8988T (cell line): Measurements from ENCODE around the gene TCFL5.

Experiments used
- DNase-seq: peaks from one replicate; pipeline ENCODE4 v3.0.0; 2011

TCFL5 gene

GRCh38 chr20:62832212-62832922 lies 29.3 kb downstream of the TCFL5 start:
- DNase-seq = no peak

- DNase-seq = no peak
These were observed 29.8 kb downstream of the TCFL5 start for GRCh38 chr20:62831854-62832211.

DNA sequence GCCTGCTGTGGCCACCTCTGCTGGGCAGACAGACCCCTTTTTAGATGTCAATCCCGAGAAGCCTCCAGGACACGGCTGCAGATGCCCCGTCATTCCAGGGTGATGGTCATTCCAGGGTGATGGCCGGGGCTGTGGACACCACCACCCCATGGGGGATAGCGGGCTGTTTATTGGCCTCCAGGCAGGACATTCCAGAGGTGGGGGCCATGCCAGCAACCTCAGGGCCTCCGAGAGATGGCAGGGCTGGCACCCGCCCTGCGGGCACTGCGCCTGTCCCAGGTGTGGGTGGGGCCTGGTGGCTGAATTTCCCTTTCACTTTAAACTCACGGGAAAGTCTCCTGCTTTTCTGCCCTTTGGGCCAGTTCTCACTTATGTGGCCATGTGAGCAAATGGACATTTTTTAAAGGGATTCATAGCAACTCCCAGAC lies 30.2 kb downstream of the TCFL5 start:
- DNase-seq = no peak

GRCh38 chr20:62830821-62831220 lies 30.8 kb downstream of the TCFL5 start:
- DNase-seq = no peak

GRCh38 chr20:62830251-62830650 lies 31.4 kb downstream of the TCFL5 start:
- DNase-seq = no peak

- DNase-seq = no peak
These were observed 32.1 kb downstream of the TCFL5 start for GRCh38 chr20:62829231-62830230.

GRCh38 chr20:62828511-62829230 lies 33.0 kb downstream of the TCFL5 start:
- no peak for DNase-seq

- no peak for DNase-seq
These were observed 33.6 kb downstream of the TCFL5 start for GRCh38 chr20:62828051-62828450.

- DNase-seq = peak; percentile 43
These were observed 34.1 kb downstream of the TCFL5 start for GRCh38 chr20:62827311-62828038.

GRCh38 chr20:62826646-62827310 lies 34.8 kb downstream of the TCFL5 start:
- DNase-seq = no peak

- DNase-seq = no peak
These were observed 35.5 kb downstream of the TCFL5 start for GRCh38 chr20:62825986-62826645.

- DNase-seq = no peak
These were observed 36.2 kb downstream of the TCFL5 start for GRCh38 chr20:62825333-62825985.

DNA sequence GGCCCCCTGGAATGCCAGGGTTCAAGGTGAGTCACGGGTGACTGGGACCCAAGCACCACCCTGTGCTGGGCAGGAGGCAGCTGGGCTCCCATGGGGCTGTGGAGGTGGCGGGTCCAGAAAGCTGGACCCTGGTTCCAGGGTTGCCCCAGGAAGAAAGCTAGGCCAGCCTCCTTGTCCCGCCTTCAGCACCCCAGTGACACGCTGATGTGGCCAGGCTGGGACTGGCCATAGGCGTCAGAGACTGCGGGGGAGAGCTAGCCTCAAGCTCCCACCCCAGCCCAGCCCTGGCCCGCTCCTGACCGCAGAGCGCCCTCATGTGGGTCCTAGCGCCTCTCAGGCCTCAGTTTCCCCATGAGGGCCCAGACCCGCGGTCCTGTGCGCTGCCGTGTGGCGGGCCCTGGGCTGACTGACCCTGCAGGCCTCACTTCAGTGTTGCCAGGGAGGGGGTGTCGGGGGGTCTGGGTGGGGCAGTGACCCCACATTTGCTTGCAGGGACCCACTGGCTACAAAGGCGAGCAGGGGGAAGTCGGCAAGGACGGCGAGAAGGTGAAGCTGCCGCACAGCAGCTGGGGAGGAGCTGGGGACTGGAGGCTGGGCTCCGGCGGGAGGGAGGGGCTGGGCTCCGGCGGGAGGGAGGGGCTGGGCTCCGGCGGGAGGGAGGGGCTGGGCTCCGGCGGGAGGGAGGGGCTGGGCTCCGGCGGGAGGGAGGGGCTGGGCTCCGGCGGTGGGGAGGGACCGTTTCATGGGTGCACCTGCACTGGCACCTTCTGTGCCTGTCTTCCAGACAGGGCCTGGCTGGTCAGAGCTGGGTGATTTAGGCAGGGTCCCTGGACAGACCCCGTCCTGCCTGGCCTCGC lies 36.9 kb downstream of the TCFL5 start:
- DNase-seq = peak; percentile 70

DNA sequence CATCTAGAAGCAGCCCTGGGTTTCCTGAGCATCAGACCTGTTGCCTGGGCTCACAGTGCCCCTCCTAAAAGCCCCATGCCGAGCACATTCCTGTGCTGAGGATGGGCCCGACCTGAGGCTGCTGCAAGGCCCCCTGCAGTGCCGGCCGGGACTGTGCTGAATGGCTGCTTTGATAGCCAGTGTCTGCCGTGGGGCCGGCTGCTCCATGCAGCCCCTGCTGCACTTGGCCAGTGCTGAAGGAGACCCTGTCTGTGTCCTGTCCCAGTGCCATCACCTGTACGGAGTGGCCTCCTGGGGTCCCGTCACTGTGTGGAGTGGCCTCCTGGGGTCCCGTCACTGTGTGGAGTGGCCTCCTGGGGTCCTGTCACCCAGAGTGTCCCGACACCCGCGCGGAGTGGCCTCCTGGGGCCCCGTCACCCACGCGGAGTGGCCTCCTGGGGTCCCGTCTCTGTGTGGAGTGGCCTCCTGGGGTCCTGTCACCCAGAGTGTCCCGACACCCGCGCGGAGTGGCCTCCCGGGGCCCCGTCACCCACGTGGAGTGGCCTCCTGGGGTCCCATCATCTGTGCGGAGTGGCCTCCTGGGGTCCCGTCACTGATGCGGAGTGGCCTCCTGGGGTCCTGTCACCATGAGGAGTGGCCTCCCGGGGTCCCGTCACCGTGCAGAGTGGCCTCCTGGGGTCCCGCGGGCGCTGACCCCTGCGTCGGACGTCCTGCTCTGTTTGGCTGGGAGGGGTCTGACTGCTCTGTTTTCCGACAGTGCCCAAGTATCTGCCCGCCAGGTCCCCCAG lies 37.7 kb downstream of the TCFL5 start:
- DNase-seq = peak; percentile 65

DNA sequence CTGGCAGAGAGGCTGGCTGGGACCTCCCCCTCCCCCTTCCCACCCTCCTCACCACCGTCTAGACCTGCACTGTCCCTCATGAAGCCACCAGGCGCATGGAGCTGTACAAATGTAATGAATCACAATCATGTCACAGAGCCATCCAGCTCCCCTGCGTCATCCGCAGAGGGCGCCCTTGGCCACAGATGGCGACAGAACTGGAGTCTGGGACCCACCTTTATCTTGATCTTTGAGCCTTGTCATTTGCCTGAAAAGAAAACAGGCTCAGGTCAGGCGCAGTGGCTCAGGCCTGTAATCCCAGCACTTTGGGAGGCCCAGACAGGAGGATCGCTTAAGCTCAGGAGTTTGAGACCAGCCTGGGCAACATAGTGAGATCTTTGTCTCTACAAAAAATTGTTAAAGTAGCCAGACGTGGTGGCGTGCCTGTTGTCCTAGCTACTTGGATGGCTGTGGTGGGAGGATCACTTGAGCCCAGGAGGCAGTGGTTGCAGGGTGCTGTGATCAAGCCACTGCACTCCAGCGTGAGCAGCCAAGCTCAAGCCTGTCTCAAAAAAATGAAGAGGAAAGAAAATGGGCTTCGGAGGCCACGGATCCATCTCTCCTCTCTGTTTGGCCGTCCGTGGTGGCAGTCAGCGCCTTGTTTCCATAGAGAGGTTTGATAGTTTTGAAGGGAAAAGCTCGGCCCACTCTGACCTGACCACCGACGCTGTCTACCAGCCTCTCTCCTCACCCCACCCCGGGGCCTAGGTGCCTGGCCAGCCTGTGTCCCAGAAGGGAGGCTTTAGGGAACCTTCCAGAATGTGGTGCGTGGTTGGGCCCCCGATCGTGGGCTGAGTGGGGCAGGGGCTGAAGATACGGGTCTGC lies 38.6 kb downstream of the TCFL5 start:
- DNase-seq = peak; percentile 100

- peak; percentile 74 for DNase-seq
These were observed 39.3 kb downstream of the TCFL5 start for GRCh38 chr20:62822239-62822787.

DNA sequence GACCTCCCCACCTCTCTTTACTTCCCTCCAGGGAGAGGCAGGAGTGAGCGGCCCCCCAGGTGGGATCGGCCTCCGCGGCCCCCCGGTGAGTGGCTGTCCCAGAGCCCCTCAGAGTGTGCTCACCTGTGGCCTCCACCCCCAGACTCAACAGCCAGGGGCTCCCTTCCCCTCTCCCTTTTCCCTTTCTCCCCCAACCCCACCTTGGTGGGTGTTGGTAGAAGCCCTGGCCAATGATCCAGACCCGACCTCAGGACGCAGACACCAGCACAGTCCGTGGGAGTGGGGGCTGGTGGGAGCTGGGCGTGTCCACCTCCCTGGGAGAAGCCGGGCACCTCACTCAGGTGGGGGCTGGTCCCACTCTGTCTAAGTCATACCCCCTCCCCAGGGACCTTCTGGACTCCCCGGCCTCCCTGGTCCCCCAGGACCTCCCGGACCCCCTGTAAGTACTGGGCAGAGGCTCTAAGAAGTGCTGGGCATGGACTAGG lies 39.9 kb downstream of the TCFL5 start:
- DNase-seq = no peak
